Hepatocyte (in vitro differentiated cells): Measurements from ENCODE around the gene SEPTIN5. TPM values are rescaled to one million over a fixed set of nuclear protein-coding genes. Genes with fewer than 3 reads are reported as not detected.

ENCODE experiments used
- DNase-seq: peaks from one replicate; pipeline ENCODE4 v3.0.0-alpha.2; 2016; ENCODE audit warnings: low spot score
- H2AFZ ChIP-seq: fragments of 200-600 bp; sonication (generic); 2 replicates; pipeline ENCODE4 v1.6.0; 2016; ENCODE audit warnings: antibody characterized with exemption, mild to moderate bottlenecking
- H3K27ac ChIP-seq: fragments of 200-600 bp; sonication (generic); 2 replicates; pipeline ENCODE4 v1.5.1; 2016; ENCODE audit warnings: mild to moderate bottlenecking
- H3K27me3 ChIP-seq: fragments of 200-600 bp; sonication (generic); 2 replicates; pipeline ENCODE4 v1.6.1; 2016
- H3K36me3 ChIP-seq: fragments of 200-600 bp; sonication (generic); replicated peaks from 2 replicates; pipeline ENCODE4 v1.5.1; 2016; ENCODE audit warnings: low read depth; ENCODE audit not compliant: insufficient read depth
- H3K4me1 ChIP-seq: fragments of 200-600 bp; sonication (generic); 2 replicates; pipeline ENCODE4 v1.5.1; 2016; ENCODE audit warnings: mild to moderate bottlenecking, moderate library complexity; ENCODE audit not compliant: insufficient read depth
- H3K4me2 ChIP-seq: fragments of 200-600 bp; sonication (generic); 2 replicates; pipeline ENCODE4 v1.6.0; 2016
- H3K4me3 ChIP-seq: fragments of 200-600 bp; sonication (generic); 2 replicates; pipeline ENCODE4 v1.5.1; 2016; ENCODE audit warnings: mild to moderate bottlenecking
- H3K79me2 ChIP-seq: fragments of 200-600 bp; sonication (generic); 2 replicates; pipeline ENCODE4 v1.6.0; 2017; ENCODE audit warnings: mild to moderate bottlenecking
- H3K9me2 ChIP-seq: fragments of 200-600 bp; sonication (generic); replicated peaks from 2 replicates; pipeline ENCODE4 v1.6.0; 2017; ENCODE audit warnings: mild to moderate bottlenecking; ENCODE audit not compliant: insufficient read depth
- H3K9me3 ChIP-seq: fragments of 200-600 bp; sonication (generic); 2 replicates; pipeline ENCODE4 v1.5.1; 2016; ENCODE audit warnings: low read depth, mild to moderate bottlenecking
- H4K20me1 ChIP-seq: fragments of 200-600 bp; sonication (generic); 2 replicates; pipeline ENCODE4 v1.6.0; 2016; ENCODE audit warnings: mild to moderate bottlenecking; ENCODE audit not compliant: insufficient read depth, poor library complexity, severe bottlenecking
- CTCF ChIP-seq: fragments of 200-600 bp; sonication (generic); IDR thresholded peaks from 2 replicates; pipeline ENCODE4 v1.5.1; 2016; ENCODE audit warnings: antibody characterized with exemption, mild to moderate bottlenecking; ENCODE audit not compliant: poor library complexity
- EZH2 ChIP-seq: fragments of 200-600 bp; sonication (generic); IDR thresholded peaks from 2 replicates; pipeline ENCODE4 v1.6.1; 2016; ENCODE audit warnings: antibody characterized with exemption, mild to moderate bottlenecking, borderline replicate concordance
- EZH2phosphoT487 ChIP-seq: fragments of 200-600 bp; sonication (generic); IDR thresholded peaks from one replicate; pipeline ENCODE4 v1.6.1; 2018; ENCODE audit warnings: antibody characterized with exemption, mild to moderate bottlenecking, low read depth, moderate library complexity; ENCODE audit not compliant: unreplicated experiment, severe bottlenecking
- WGBS: methylation state at CpG from one replicate; pipeline ENCODE4 v1.1.6; 2016; ENCODE audit warnings: low lambda C conversion rate; ENCODE audit errors: missing lambda C conversion rate; 5-methylcytosine and 5-hydroxymethylcytosine counted together
- polyA plus RNA-seq: library from polyadenylated mRNA; unstranded; fragments of >200 nt; fragmentation: Nextera tagmentation; extraction: Ambion mirVana; gene quantifications from 2 replicates; pipeline ENCODE4 v1.2.1, GENCODE V29; 2016
- total RNA-seq: library from RNA; depleted of rRNA; stranded (reverse); fragments of >200 nt; gene quantifications from 2 replicates; pipeline ENCODE4 v1.2.3, GENCODE V29; 2014

The SEPTIN5 gene
- total and polyA plus RNA-seq, 2 experiments from 2014 or later, result 9.4 to 10.0 TPM

GRCh38 chr22:19757985-19758895, 43.9 kb downstream of the SEPTIN5 start:
- Histone ChIP-seq H3K4me2 (no peak overlapping the region), H3K27me3 (peaks cover 93% of the 10 kb centered on the region), H3K79me2 (no peaks in the 10 kb centered on the region)

GRCh38 chr22:19758896-19759426, 44.7 kb downstream of the SEPTIN5 start:
- TF ChIP-seq CTCF (no peak), EZH2 (no peak), EZH2phosphoT487 (no peak)
- H2AFZ ChIP-seq, result no peak overlapping the region
- 10% methylated on average over 9 of the region's 21 CpGs for WGBS
- H3K27ac ChIP-seq, result no peak overlapping the region
- H4K20me1 ChIP-seq, result peaks cover 6% of the 10 kb centered on the region
- H3K79me2 ChIP-seq, result no peaks in the 10 kb centered on the region
- H3K4me1 ChIP-seq, result peaks cover 10% of the 10 kb centered on the region
- H3K9me3 ChIP-seq, result no peaks in the 10 kb centered on the region
- H3K9me2 ChIP-seq, result no peaks in the 10 kb centered on the region
- no peaks in the 10 kb centered on the region for H3K36me3 ChIP-seq
- DNase-seq, result no peak
- peaks cover 93% of the 10 kb centered on the region for H3K27me3 ChIP-seq
- no peak overlapping the region for H3K4me3 ChIP-seq
- H3K4me2 ChIP-seq, result no peak overlapping the region

More at GRCh38 chr22:19757985-19758895, 43.9 kb downstream of the SEPTIN5 start:
- H3K4me3 ChIP-seq, result no peak overlapping the region
- no peak for DNase-seq
- 20% methylated on average over 42 of the region's 43 CpGs for WGBS
- H3K4me1 ChIP-seq, result peaks cover 10% of the 10 kb centered on the region
- H3K9me2 ChIP-seq, result no peaks in the 10 kb centered on the region
- H3K9me3 ChIP-seq, result no peaks in the 10 kb centered on the region
- H3K36me3 ChIP-seq, result no peaks in the 10 kb centered on the region
- no peak overlapping the region for H3K27ac ChIP-seq
- TF ChIP-seq EZH2phosphoT487 (no peak), EZH2 (peak; percentile 50)
- H4K20me1 ChIP-seq, result peaks cover 6% of the 10 kb centered on the region
- no peak overlapping the region for H2AFZ ChIP-seq

- Histone ChIP-seq H4K20me1 (peaks cover 6% of the 10 kb centered on the region), H3K4me3 (no peak overlapping the region), H3K27ac (no peak overlapping the region), H3K4me2 (peak overlapping the region; percentile 69), H3K9me3 (no peaks in the 10 kb centered on the region), H3K9me2 (no peaks in the 10 kb centered on the region), H3K79me2 (no peaks in the 10 kb centered on the region), H3K36me3 (no peaks in the 10 kb centered on the region), H2AFZ (no peak overlapping the region), H3K4me1 (peaks cover 10% of the 10 kb centered on the region), H3K27me3 (peaks cover 93% of the 10 kb centered on the region)
- WGBS, result 5% methylated on average over 38 of the region's 43 CpGs
- no peak for DNase-seq
- TF ChIP-seq EZH2phosphoT487, result no peak
- no peak for TF ChIP-seq CTCF
- TF ChIP-seq EZH2, result peak; percentile 99
These were observed 45.2 kb downstream of the SEPTIN5 start for GRCh38 chr22:19759427-19760057.
